ENCODE data around the gene CALML6.
"Not testable (repeated sequence)": the region's sequence is repeated elsewhere in the genome, so short reads cannot be mapped to it uniquely, and the experiment has no call there.

Gene CALML6

GRCh38 chr1:1926886-1927660 is 12.0 kb downstream of the CALML6 start:
- DNase-seq, result no peak

GRCh38 chr1:1927751-1928150 is 12.7 kb downstream of the CALML6 start:
- no peak for DNase-seq

- no peak for DNase-seq
These were observed 13.4 kb downstream of the CALML6 start for GRCh38 chr1:1928231-1929101.

GRCh38 chr1:1929102-1929638 is 14.1 kb downstream of the CALML6 start:
- DNase-seq, result no peak

GRCh38 chr1:1929639-1930545 is 14.8 kb downstream of the CALML6 start:
- DNase-seq, result no peak

GRCh38 chr1:1934848-1935247 is 19.8 kb downstream of the CALML6 start:
- DNase-seq, result not testable (repeated sequence)

- no peak for DNase-seq
These were observed 22.0 kb downstream of the CALML6 start for GRCh38 chr1:1937061-1937460.

- no peak for DNase-seq
These were observed 22.7 kb downstream of the CALML6 start for GRCh38 chr1:1937549-1938275.

GRCh38 chr1:1938276-1938573 is 23.2 kb downstream of the CALML6 start:
- DNase-seq, result no peak

- no peak for DNase-seq
These were observed 23.7 kb downstream of the CALML6 start for GRCh38 chr1:1938613-1939295.

- DNase-seq, result no peak
These were observed 24.4 kb downstream of the CALML6 start for GRCh38 chr1:1939296-1940122.

GRCh38 chr1:1940123-1940425 is 25.0 kb downstream of the CALML6 start:
- DNase-seq, result no peak

GRCh38 chr1:1941211-1941841 is 26.3 kb downstream of the CALML6 start:
- no peak for DNase-seq

GRCh38 chr1:1941868-1942752 is 27.1 kb downstream of the CALML6 start:
- DNase-seq, result peak in 1 of 2 experiments; percentile 27

- peak; percentile 59 to 60 for DNase-seq
These were observed 27.9 kb downstream of the CALML6 start for GRCh38 chr1:1942753-1943656.

GRCh38 chr1:1943834-1944570 is 28.9 kb downstream of the CALML6 start:
- peak; percentile 50 to 72 for DNase-seq

- no peak for DNase-seq
These were observed 30.8 kb downstream of the CALML6 start for GRCh38 chr1:1945782-1946393.

All from SHP77 (cell line).